Gastrocnemius medialis (tissue), 4 donors: ENCODE data around the gene TFEC. TPM values are rescaled to one million over a fixed set of nuclear protein-coding genes. Genes with fewer than 3 reads are reported as not detected.

Experiments used
- ATAC-seq, 2 donors: fragments of 150-250 bp; one replicate each; pipeline ENCODE4 v1.9.1; 2016
- DNase-seq, 2 donors: peaks; one replicate each; pipeline ENCODE4 v3.0.0-alpha.2; 2019
- H3K27ac ChIP-seq, 4 donors: fragments of 200-600 bp; sonication (generic); 1 replicate in 1 of 4; 2 replicates in 3 of 4; pipeline ENCODE4 v1.5.1; 2016 to 2018; ENCODE audit warnings: mild to moderate bottlenecking in 2 of 4, moderate library complexity in 1 of 4
- H3K27me3 ChIP-seq, 3 donors: fragments of 200-600 bp; sonication (generic) in 2 of 3; 1 replicate in 1 of 3; 2 replicates in 2 of 3; pipeline versions ENCODE4 v1.5.1 to v1.6.0; 2016 to 2019; ENCODE audit warnings: mild to moderate bottlenecking in 1 of 3, moderate library complexity in 1 of 3
- H3K36me3 ChIP-seq, 2 donors: fragments of 200-600 bp; sonication (generic) in 1 of 2; one replicate each; pipeline ENCODE4 v1.5.1; 2017 to 2018
- H3K4me1 ChIP-seq, 2 donors: fragments of 200-600 bp; sonication (generic) in 1 of 2; one replicate each; pipeline ENCODE4 v1.5.1; 2016 to 2017; ENCODE audit warnings: mild to moderate bottlenecking in 2 of 2
- H3K4me3 ChIP-seq, 4 donors: fragments of 200-600 bp; sonication (generic) in 3 of 4; 1 replicate in 1 of 4; 2 replicates in 3 of 4; pipeline ENCODE4 v1.5.1; 2016 to 2019; ENCODE audit warnings: mild to moderate bottlenecking in 2 of 4
- H3K9me3 ChIP-seq, 3 donors: fragments of 200-600 bp; sonication (generic) in 2 of 3; 1 replicate in 1 of 3; 2 replicates in 2 of 3; pipeline ENCODE4 v1.5.1; 2016 to 2019
- CTCF ChIP-seq, 5 experiments: fragments of 450-650 bp in 3 of 5; fragments of 200-600 bp in 2 of 5; sonication (generic) in 2 of 5; IDR thresholded peaks in 4 of 5; conservative IDR thresholded peaks in 1 of 5; 1 replicate in 4 of 5; 2 replicates in 1 of 5; pipeline ENCODE4 v1.5.1; 2016 to 2019; ENCODE audit warnings: antibody characterized with exemption in 5 of 5, mild to moderate bottlenecking in 3 of 5, moderate library complexity in 3 of 5
- POLR2A ChIP-seq, 2 donors: fragments of 450-650 bp; IDR thresholded peaks; one replicate each; pipeline ENCODE4 v1.6.1; 2017; ENCODE audit warnings: antibody characterized with exemption in 2 of 2, mild to moderate bottlenecking in 2 of 2, moderate library complexity in 2 of 2
- in situ Hi-C, 4 donors: fragments of 200-750 bp; cut with MboI; loops; one replicate each; pipeline versions ENCODE4 v1.15.0 to v1.8.0; 2017; ENCODE audit warnings: low sequenced_read_pairs in 4 of 4
- intact Hi-C: fragments of 100-400 bp; cut with DNase I; formaldehyde crosslinking; loops from one replicate; pipeline ENCODE4 v1.15.1; 2023; ENCODE audit warnings: low total_unique reads
- total RNA-seq, 4 donors: library from RNA; depleted of rRNA; stranded (reverse); fragments of >200 nt; gene quantifications; one replicate each; pipeline versions ENCODE4 v1.1.0 to v1.2.3, GENCODE V29; 2016

Gene TFEC
- total RNA-seq, 4 donors from 2014 or later: 0.17 to 0.91 (median 0.72) TPM

GRCh38 chr7:115973406-115973805 lies 57.2 kb downstream of the TFEC start:
- ATAC-seq (no peak), DNase-seq (no peak)

GRCh38 chr7:115971506-115971905 lies 59.1 kb downstream of the TFEC start:
- TF ChIP-seq POLR2A (IDR thresholded peaks at IDR 0.05) (no peak), CTCF (IDR thresholded peaks at IDR 0.05 in 4 of 5, conservative IDR thresholded peaks at IDR 0.05 in 1 of 5) (no peak)
- DNase-seq (no peak), ATAC-seq (no peak)
- H3K9me3 ChIP-seq: no peaks in the 10 kb centered on the region
- H3K27ac ChIP-seq: no peak overlapping the region
- H3K4me3 ChIP-seq: no peak overlapping the region
- in situ Hi-C loops: no loop called here
- no peaks in the 10 kb centered on the region for H3K27me3 ChIP-seq
- no peaks in the 10 kb centered on the region for H3K36me3 ChIP-seq
- no peaks in the 10 kb centered on the region for H3K4me1 ChIP-seq
- intact Hi-C loops: no loop called here

More at GRCh38 chr7:115973406-115973805, 57.2 kb downstream of the TFEC start:
- Histone ChIP-seq H3K9me3 (no peaks in the 10 kb centered on the region), H3K36me3 (no peaks in the 10 kb centered on the region), H3K4me1 (no peaks in the 10 kb centered on the region), H3K27ac (no peak overlapping the region), H3K27me3 (no peaks in the 10 kb centered on the region), H3K4me3 (no peak overlapping the region)
- no peak for TF ChIP-seq CTCF (IDR thresholded peaks at IDR 0.05 in 4 of 5, conservative IDR thresholded peaks at IDR 0.05 in 1 of 5)
- no peak for TF ChIP-seq POLR2A (IDR thresholded peaks at IDR 0.05)
- intact Hi-C loops (no loop called here), in situ Hi-C loops (no loop called here)

- H3K27ac ChIP-seq: no peak overlapping the region
- H3K4me1 ChIP-seq: no peaks in the 10 kb centered on the region
- in situ Hi-C loops (no loop called here), intact Hi-C loops (no loop called here)
- H3K36me3 ChIP-seq: no peaks in the 10 kb centered on the region
- ATAC-seq: no peak
- no peak overlapping the region for H3K4me3 ChIP-seq
- no peak for DNase-seq
- TF ChIP-seq POLR2A (IDR thresholded peaks at IDR 0.05) (no peak), CTCF (IDR thresholded peaks at IDR 0.05 in 4 of 5, conservative IDR thresholded peaks at IDR 0.05 in 1 of 5) (no peak)
- no peaks in the 10 kb centered on the region for H3K27me3 ChIP-seq
- no peaks in the 10 kb centered on the region for H3K9me3 ChIP-seq
Measured at GRCh38 chr7:115968596-115968995, 62.0 kb downstream of the TFEC start.

- ATAC-seq (no peak), DNase-seq (no peak)
- in situ Hi-C loops: no loop called here
- H3K27ac ChIP-seq: no peak overlapping the region
- H3K9me3 ChIP-seq: no peaks in the 10 kb centered on the region
- no peaks in the 10 kb centered on the region for H3K27me3 ChIP-seq
- no peak for TF ChIP-seq POLR2A (IDR thresholded peaks at IDR 0.05)
- TF ChIP-seq CTCF (IDR thresholded peaks at IDR 0.05 in 4 of 5, conservative IDR thresholded peaks at IDR 0.05 in 1 of 5): no peak
- H3K4me1 ChIP-seq: no peaks in the 10 kb centered on the region
- no peak overlapping the region for H3K4me3 ChIP-seq
- intact Hi-C loops: no loop called here
- H3K36me3 ChIP-seq: no peaks in the 10 kb centered on the region
Measured at GRCh38 chr7:115968171-115968570, 62.4 kb downstream of the TFEC start.

GRCh38 chr7:115965796-115966475 lies 64.6 kb downstream of the TFEC start:
- DNase-seq: no peak
- H3K4me1 ChIP-seq: no peaks in the 10 kb centered on the region
- no peaks in the 10 kb centered on the region for H3K9me3 ChIP-seq
- H3K27me3 ChIP-seq: no peaks in the 10 kb centered on the region
- in situ Hi-C loops (no loop called here), intact Hi-C loops (no loop called here)
- H3K27ac ChIP-seq: no peak overlapping the region
- no peaks in the 10 kb centered on the region for H3K36me3 ChIP-seq
- no peak for ATAC-seq
- no peak for TF ChIP-seq POLR2A (IDR thresholded peaks at IDR 0.05)
- no peak for TF ChIP-seq CTCF (IDR thresholded peaks at IDR 0.05 in 4 of 5, conservative IDR thresholded peaks at IDR 0.05 in 1 of 5)
- H3K4me3 ChIP-seq: no peak overlapping the region
